HEK293 (cell line): ENCODE measurements around the gene CEMIP2.

ENCODE experiments used
- CTCF ChIA-PET: fragments of 350-600 bp; formaldehyde crosslinking; extraction: SDS; loops from one replicate; lab custom pipeline; 2021; ENCODE audit warnings: antibody characterized with exemption; lab: Yijun Ruan, JAX
- POLR2A ChIA-PET: fragments of 300-600 bp; formaldehyde crosslinking; extraction: SDS; loops from one replicate; lab custom pipeline; 2020; ENCODE audit warnings: antibody characterized with exemption, inconsistent platforms; lab: Yijun Ruan, JAX
- H3K27ac ChIP-seq: fragments of 200-500 bp; sonication (Bioruptor generic); 2 replicates; pipeline ENCODE4 v1.5.1; 2014; ENCODE audit warnings: low read depth, low read length, control low read depth, inconsistent platforms; ENCODE audit errors: extremely low read depth
- H3K36me3 ChIP-seq, 2 experiments: fragments of 200-500 bp in 1 of 2; sonication (Bioruptor generic) in 1 of 2; 1 replicate in 1 of 2; 2 replicates in 1 of 2; pipeline ENCODE4 v1.5.1; 2014 to 2017; ENCODE audit warnings: inconsistent platforms in 2 of 2, low read length in 2 of 2; ENCODE audit not compliant: control insufficient read depth in 2 of 2, insufficient read depth in 1 of 2
- H3K4me1 ChIP-seq: fragments of 200-500 bp; sonication (Bioruptor generic); 2 replicates; pipeline ENCODE4 v1.5.1; 2014; ENCODE audit warnings: mild to moderate bottlenecking, low read length, inconsistent platforms; ENCODE audit not compliant: control insufficient read depth, insufficient read depth
- H3K4me3 ChIP-seq: 2 replicates; pipeline ENCODE4 v1.5.1; 2011; ENCODE audit warnings: low read depth, mild to moderate bottlenecking, control low read depth, low read length, moderate library complexity
- H3K9me3 ChIP-seq: fragments of 200-500 bp; sonication (Bioruptor generic); 2 replicates; pipeline ENCODE4 v1.5.1; 2014; ENCODE audit warnings: low read depth, low read length, inconsistent platforms; ENCODE audit not compliant: control insufficient read depth, insufficient read depth
- GFI1B ChIP-seq: fragments of 450-650 bp; formaldehyde crosslinking; IDR thresholded peaks from 2 replicates; pipeline ENCODE4 v1.5.1; 2016; ENCODE audit warnings: missing biosample characterization, missing genetic modification characterization
- HOXD13 ChIP-seq: sonication (generic); formaldehyde crosslinking; IDR thresholded peaks from 2 replicates; pipeline ENCODE4 v1.8.0; 2022; ENCODE audit warnings: missing genetic modification reagents, borderline replicate concordance
- SETDB1 ChIP-seq: IDR thresholded peaks from one replicate; pipeline ENCODE4 v1.6.1; 2017; ENCODE audit warnings: mild to moderate bottlenecking, low read length, moderate library complexity, mixed read lengths; ENCODE audit not compliant: insufficient read length
- ZNF16 ChIP-seq: fragments of 450-650 bp; formaldehyde crosslinking; IDR thresholded peaks from 2 replicates; pipeline ENCODE4 v1.5.1; 2016; ENCODE audit warnings: low read depth, missing biosample characterization, missing genetic modification characterization
- ZNF223 ChIP-seq: fragments of 450-650 bp; formaldehyde crosslinking; IDR thresholded peaks from 2 replicates; pipeline ENCODE4 v1.5.1; 2016; ENCODE audit warnings: missing biosample characterization, missing genetic modification characterization
- ZNF311 ChIP-seq: fragments of 450-650 bp; formaldehyde crosslinking; IDR thresholded peaks from 2 replicates; pipeline ENCODE4 v1.5.1; 2017; ENCODE audit warnings: missing biosample characterization, missing genetic modification characterization, borderline replicate concordance
- ZNF350 ChIP-seq: fragments of 450-650 bp; formaldehyde crosslinking; IDR thresholded peaks from 2 replicates; pipeline ENCODE4 v1.5.0; 2017; ENCODE audit warnings: missing biosample characterization, mild to moderate bottlenecking, missing genetic modification characterization
- ZNF501 ChIP-seq: fragments of 450-650 bp; formaldehyde crosslinking; IDR thresholded peaks from 2 replicates; pipeline ENCODE4 v1.5.1; 2016; ENCODE audit warnings: missing biosample characterization, missing genetic modification characterization
- ZNF596 ChIP-seq: fragments of 450-650 bp; IDR thresholded peaks from 2 replicates; pipeline ENCODE4 v1.5.0; 2018; ENCODE audit warnings: missing biosample characterization, mild to moderate bottlenecking, missing genetic modification characterization, moderate library complexity
- ZNF623 ChIP-seq: fragments of 450-650 bp; formaldehyde crosslinking; IDR thresholded peaks from 2 replicates; pipeline ENCODE4 v1.5.1; 2016; ENCODE audit warnings: missing biosample characterization, missing genetic modification characterization
- ZSCAN23 ChIP-seq: fragments of 450-650 bp; formaldehyde crosslinking; IDR thresholded peaks from 2 replicates; pipeline ENCODE4 v1.5.1; 2016; ENCODE audit warnings: missing biosample characterization, missing genetic modification characterization
- TF ChIP-seq, protein P1 (sequence below): fragments of 450-650 bp; formaldehyde crosslinking; IDR thresholded peaks from 2 replicates; pipeline ENCODE4 v1.5.1; 2017; ENCODE audit warnings: missing biosample characterization, missing genetic modification characterization
- TF ChIP-seq, protein P2 (sequence below): fragments of 450-650 bp; formaldehyde crosslinking; IDR thresholded peaks from 2 replicates; pipeline ENCODE4 v1.5.1; 2016; ENCODE audit warnings: missing biosample characterization, missing genetic modification characterization
- TF ChIP-seq, protein P3 (sequence below): fragments of 450-650 bp; formaldehyde crosslinking; IDR thresholded peaks from 2 replicates; pipeline ENCODE4 v1.5.1; 2016; ENCODE audit warnings: missing biosample characterization, missing genetic modification characterization, low read depth
- TF ChIP-seq, protein P4 (sequence below): fragments of 450-650 bp; formaldehyde crosslinking; IDR thresholded peaks from 2 replicates; pipeline ENCODE4 v1.5.1; 2016; ENCODE audit warnings: missing biosample characterization, missing genetic modification characterization

CEMIP2 gene

DNA sequence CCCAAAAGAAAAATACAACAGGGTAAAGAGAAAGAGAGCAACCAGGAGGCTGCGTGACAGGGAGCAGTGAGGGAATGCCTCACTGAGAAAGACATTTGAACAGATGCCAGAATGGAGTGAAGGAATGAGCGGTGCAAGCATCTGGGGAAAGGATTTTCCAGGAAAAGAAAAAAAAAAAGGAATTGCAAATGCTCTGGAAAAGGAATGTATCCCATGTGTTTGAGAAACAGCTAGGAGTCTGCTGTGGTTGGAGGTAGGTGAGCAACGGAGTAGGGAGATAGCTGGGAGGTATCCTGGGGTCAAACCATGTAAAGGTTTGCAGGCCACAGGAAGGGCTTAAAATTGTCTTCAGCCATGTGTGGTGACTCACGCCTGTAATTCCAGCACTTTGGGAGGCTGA is 23.6 kb upstream of the CEMIP2 start:
- no peaks in the 10 kb centered on the region for H3K9me3 ChIP-seq
- no peaks in the 10 kb centered on the region for H3K36me3 ChIP-seq
- H3K4me3 ChIP-seq: no peak overlapping the region
- H3K27ac ChIP-seq: no peak overlapping the region
- TF ChIP-seq ZNF350 (tag by site-specific recombination) (no peak), ZNF311 (tag by site-specific recombination) (no peak)
- POLR2A ChIA-PET: no interaction called here
- H3K4me1 ChIP-seq: no peaks in the 10 kb centered on the region
- CTCF ChIA-PET: interaction anchor here (0.5 to 1.9 kb wide), 6 partner anchors 15 to 543 kb away, joined by 3 to 11 read pairs (median 4); no protein-coding TSS in a partner anchor

DNA sequence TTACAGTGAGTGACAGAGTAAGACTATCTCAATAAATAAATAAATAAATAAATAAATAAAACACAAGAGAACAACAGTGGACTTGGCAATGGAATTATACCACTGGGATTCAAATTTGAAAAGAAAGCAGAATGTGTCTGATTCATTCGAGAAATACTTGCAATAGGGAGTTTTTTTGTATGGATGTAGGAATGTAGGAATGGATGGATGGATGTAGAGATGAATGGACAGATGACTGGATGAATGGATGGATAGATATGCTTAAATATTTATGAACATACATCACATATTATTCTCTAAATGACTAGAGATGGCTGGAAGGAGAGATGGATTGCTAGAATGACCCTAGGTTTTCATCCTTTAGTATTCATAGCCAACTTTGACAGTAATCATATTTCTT is 22.0 kb upstream of the CEMIP2 start:
- no peaks in the 10 kb centered on the region for H3K9me3 ChIP-seq
- no peaks in the 10 kb centered on the region for H3K36me3 ChIP-seq
- TF ChIP-seq ZSCAN23 (no peak), HOXD13 (CRISPR knock-in tag) (no peak)
- ChIA-PET POLR2A (no interaction called here), CTCF (interaction anchor here (0.7 kb wide), 1 partner anchor 1388 kb away, joined by 3 read pairs; no protein-coding TSS in a partner anchor)
- H3K4me3 ChIP-seq: no peak overlapping the region
- no peaks in the 10 kb centered on the region for H3K4me1 ChIP-seq
- H3K27ac ChIP-seq: no peak overlapping the region

DNA sequence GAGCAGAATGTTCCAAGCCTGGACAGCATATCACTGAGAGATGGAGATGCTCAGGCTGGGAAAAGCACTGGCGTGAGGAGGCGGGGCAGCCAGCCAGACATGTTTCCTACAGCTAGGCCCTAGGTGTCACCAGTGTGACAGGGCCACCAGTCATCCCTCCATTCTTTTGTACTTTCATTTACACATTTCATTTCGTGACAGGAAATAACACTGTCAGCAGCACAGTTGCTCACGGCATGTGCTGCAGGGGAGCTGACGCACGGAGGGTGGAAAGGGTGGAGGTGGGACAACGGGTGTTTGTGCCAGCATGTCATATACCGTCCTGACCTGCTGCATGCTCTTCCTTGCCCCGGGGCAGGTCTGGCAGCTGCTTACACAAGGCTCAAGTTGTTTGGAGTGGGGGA is 14.8 kb upstream of the CEMIP2 start:
- ChIA-PET POLR2A (interaction anchor here (1.5 kb wide), 1 partner anchor 14 kb away, joined by 4 read pairs; no protein-coding TSS in a partner anchor), CTCF (interaction anchor here (0.8 to 1.9 kb wide), 3 partner anchors 23 to 179 kb away, joined by 3 to 8 read pairs (median 3); no protein-coding TSS in a partner anchor)
- H3K9me3 ChIP-seq: no peaks in the 10 kb centered on the region
- no peak overlapping the region for H3K27ac ChIP-seq
- H3K36me3 ChIP-seq: no peaks in the 10 kb centered on the region
- TF ChIP-seq, protein P1, sequence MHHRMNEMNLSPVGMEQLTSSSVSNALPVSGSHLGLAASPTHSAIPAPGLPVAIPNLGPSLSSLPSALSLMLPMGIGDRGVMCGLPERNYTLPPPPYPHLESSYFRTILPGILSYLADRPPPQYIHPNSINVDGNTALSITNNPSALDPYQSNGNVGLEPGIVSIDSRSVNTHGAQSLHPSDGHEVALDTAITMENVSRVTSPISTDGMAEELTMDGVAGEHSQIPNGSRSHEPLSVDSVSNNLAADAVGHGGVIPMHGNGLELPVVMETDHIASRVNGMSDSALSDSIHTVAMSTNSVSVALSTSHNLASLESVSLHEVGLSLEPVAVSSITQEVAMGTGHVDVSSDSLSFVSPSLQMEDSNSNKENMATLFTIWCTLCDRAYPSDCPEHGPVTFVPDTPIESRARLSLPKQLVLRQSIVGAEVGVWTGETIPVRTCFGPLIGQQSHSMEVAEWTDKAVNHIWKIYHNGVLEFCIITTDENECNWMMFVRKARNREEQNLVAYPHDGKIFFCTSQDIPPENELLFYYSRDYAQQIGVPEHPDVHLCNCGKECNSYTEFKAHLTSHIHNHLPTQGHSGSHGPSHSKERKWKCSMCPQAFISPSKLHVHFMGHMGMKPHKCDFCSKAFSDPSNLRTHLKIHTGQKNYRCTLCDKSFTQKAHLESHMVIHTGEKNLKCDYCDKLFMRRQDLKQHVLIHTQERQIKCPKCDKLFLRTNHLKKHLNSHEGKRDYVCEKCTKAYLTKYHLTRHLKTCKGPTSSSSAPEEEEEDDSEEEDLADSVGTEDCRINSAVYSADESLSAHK (tag by site-specific recombination): no peak
- TF ChIP-seq, protein P2, sequence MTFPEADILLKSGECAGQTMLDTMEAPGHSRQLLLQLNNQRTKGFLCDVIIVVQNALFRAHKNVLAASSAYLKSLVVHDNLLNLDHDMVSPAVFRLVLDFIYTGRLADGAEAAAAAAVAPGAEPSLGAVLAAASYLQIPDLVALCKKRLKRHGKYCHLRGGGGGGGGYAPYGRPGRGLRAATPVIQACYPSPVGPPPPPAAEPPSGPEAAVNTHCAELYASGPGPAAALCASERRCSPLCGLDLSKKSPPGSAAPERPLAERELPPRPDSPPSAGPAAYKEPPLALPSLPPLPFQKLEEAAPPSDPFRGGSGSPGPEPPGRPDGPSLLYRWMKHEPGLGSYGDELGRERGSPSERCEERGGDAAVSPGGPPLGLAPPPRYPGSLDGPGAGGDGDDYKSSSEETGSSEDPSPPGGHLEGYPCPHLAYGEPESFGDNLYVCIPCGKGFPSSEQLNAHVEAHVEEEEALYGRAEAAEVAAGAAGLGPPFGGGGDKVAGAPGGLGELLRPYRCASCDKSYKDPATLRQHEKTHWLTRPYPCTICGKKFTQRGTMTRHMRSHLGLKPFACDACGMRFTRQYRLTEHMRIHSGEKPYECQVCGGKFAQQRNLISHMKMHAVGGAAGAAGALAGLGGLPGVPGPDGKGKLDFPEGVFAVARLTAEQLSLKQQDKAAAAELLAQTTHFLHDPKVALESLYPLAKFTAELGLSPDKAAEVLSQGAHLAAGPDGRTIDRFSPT (tag by site-specific recombination): no peak
- H3K4me1 ChIP-seq: no peaks in the 10 kb centered on the region
- no peak overlapping the region for H3K4me3 ChIP-seq

DNA sequence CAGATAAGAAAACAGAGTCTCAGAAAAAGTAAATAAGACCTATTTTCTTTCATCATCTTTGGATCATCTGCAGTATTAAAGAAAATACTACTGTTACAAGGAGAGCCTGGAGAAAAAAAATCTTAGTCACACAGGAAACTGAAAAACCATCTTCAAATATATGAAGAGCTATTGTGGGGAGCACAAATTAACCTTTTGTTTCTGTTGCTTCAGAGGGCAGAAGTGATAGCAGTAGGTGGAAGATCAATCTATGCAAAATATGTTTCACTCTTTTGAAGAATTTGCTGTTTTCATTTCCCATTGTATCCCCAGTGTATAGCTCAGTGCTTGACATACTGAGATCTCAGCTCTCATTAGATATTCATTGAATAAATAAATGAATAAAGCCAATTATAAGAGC is 13.1 kb upstream of the CEMIP2 start:
- Histone ChIP-seq H3K36me3 (no peaks in the 10 kb centered on the region), H3K4me1 (no peaks in the 10 kb centered on the region), H3K27ac (no peak overlapping the region), H3K4me3 (no peak overlapping the region), H3K9me3 (no peaks in the 10 kb centered on the region)
- ChIA-PET CTCF (interaction anchor here (0.8 to 1.8 kb wide), 4 partner anchors 26 to 177 kb away, joined by 3 to 6 read pairs (median 4); no protein-coding TSS in a partner anchor), POLR2A (interaction anchor here (0.8 to 1.3 kb wide), 2 partner anchors 12 to 15 kb away, joined by 3 read pairs; partner anchors contain the start of gene CEMIP2)
- no peak for TF ChIP-seq ZNF223 (tag by site-specific recombination)

DNA sequence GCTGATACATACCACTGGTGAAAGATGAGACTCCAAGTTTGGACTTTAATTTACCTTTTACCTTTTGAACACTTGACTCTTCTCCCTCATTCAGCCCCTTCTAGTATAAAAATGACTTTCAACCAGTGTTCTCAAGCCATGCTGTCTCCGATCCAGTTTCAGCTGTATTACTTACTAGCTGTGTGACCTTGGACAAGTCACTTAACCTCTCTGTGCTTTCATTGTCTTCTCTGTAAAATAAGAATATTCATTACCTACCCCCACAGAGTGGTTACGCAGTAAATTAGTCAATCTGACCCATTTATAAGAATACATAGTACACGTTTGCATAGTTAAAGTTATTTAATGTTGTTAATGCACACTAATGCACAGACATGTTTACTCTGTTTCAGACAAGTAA is 12.6 kb upstream of the CEMIP2 start:
- no peak for TF ChIP-seq ZNF596
- TF ChIP-seq SETDB1: no peak
- TF ChIP-seq GFI1B (tag by site-specific recombination): no peak
- no peak for TF ChIP-seq ZNF623 (tag by site-specific recombination)
- TF ChIP-seq, protein P3, sequence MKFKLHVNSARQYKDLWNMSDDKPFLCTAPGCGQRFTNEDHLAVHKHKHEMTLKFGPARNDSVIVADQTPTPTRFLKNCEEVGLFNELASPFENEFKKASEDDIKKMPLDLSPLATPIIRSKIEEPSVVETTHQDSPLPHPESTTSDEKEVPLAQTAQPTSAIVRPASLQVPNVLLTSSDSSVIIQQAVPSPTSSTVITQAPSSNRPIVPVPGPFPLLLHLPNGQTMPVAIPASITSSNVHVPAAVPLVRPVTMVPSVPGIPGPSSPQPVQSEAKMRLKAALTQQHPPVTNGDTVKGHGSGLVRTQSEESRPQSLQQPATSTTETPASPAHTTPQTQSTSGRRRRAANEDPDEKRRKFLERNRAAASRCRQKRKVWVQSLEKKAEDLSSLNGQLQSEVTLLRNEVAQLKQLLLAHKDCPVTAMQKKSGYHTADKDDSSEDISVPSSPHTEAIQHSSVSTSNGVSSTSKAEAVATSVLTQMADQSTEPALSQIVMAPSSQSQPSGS: no peak
- no peak for TF ChIP-seq ZNF501 (tag by site-specific recombination)
- TF ChIP-seq, protein P4, sequence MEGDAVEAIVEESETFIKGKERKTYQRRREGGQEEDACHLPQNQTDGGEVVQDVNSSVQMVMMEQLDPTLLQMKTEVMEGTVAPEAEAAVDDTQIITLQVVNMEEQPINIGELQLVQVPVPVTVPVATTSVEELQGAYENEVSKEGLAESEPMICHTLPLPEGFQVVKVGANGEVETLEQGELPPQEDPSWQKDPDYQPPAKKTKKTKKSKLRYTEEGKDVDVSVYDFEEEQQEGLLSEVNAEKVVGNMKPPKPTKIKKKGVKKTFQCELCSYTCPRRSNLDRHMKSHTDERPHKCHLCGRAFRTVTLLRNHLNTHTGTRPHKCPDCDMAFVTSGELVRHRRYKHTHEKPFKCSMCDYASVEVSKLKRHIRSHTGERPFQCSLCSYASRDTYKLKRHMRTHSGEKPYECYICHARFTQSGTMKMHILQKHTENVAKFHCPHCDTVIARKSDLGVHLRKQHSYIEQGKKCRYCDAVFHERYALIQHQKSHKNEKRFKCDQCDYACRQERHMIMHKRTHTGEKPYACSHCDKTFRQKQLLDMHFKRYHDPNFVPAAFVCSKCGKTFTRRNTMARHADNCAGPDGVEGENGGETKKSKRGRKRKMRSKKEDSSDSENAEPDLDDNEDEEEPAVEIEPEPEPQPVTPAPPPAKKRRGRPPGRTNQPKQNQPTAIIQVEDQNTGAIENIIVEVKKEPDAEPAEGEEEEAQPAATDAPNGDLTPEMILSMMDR (tag by site-specific recombination): no peak
- no peak for TF ChIP-seq ZNF16 (tag by site-specific recombination)
- no peak overlapping the region for H3K27ac ChIP-seq
- no peaks in the 10 kb centered on the region for H3K9me3 ChIP-seq
- no peaks in the 10 kb centered on the region for H3K36me3 ChIP-seq
- ChIA-PET CTCF (interaction anchor here (0.8 to 1.8 kb wide), 5 partner anchors 11 to 177 kb away, joined by 3 to 10 read pairs (median 4); no protein-coding TSS in a partner anchor), POLR2A (interaction anchor here (0.7 to 1.3 kb wide), 3 partner anchors 12 to 142 kb away, joined by 3 read pairs; partner anchors contain the start of gene CEMIP2)
- H3K4me3 ChIP-seq: no peak overlapping the region
- no peaks in the 10 kb centered on the region for H3K4me1 ChIP-seq
